ENCODE measurements around the gene RGS3.

RGS3 gene

GRCh38 chr9:113542741-113543140 lies 79.2 kb downstream of the RGS3 start:
- H3K4me3 ChIP-seq (ENCODE audit: low read depth, low read length), result no peak overlapping the region
- no peak for DNase-seq (ENCODE audit: low read depth)
- TF ChIP-seq, protein P1, sequence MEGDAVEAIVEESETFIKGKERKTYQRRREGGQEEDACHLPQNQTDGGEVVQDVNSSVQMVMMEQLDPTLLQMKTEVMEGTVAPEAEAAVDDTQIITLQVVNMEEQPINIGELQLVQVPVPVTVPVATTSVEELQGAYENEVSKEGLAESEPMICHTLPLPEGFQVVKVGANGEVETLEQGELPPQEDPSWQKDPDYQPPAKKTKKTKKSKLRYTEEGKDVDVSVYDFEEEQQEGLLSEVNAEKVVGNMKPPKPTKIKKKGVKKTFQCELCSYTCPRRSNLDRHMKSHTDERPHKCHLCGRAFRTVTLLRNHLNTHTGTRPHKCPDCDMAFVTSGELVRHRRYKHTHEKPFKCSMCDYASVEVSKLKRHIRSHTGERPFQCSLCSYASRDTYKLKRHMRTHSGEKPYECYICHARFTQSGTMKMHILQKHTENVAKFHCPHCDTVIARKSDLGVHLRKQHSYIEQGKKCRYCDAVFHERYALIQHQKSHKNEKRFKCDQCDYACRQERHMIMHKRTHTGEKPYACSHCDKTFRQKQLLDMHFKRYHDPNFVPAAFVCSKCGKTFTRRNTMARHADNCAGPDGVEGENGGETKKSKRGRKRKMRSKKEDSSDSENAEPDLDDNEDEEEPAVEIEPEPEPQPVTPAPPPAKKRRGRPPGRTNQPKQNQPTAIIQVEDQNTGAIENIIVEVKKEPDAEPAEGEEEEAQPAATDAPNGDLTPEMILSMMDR (conservative IDR thresholded peaks at IDR 0.05; ENCODE audit: low read depth, low read length), result no peak

GRCh38 chr9:113543296-113543981 lies 79.9 kb downstream of the RGS3 start:
- DNase-seq (ENCODE audit: low read depth), result no peak
- TF ChIP-seq, protein P1 (conservative IDR thresholded peaks at IDR 0.05; ENCODE audit: low read depth, low read length), result no peak
- H3K4me3 ChIP-seq (ENCODE audit: low read depth, low read length), result no peak overlapping the region

DNA sequence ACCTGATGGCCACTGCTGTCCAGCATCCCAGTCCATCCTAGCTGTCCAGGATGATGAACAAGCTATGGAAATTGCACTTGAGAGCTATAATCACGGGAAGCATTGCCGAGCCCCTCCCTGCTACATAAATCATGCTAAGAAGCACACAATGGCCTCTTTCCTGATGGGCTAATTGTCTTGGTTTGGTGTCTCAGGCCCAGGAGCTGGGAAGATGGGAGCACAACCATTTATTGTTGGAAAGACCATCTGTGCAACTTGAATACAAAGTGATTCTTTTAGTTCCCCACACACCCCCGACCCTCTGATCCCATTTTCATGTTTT lies 80.4 kb downstream of the RGS3 start:
- no peak for DNase-seq (ENCODE audit: low read depth)
- H3K4me3 ChIP-seq (ENCODE audit: low read depth, low read length), result no peak overlapping the region
- TF ChIP-seq, protein P1 (conservative IDR thresholded peaks at IDR 0.05; ENCODE audit: low read depth, low read length), result no peak

DNA sequence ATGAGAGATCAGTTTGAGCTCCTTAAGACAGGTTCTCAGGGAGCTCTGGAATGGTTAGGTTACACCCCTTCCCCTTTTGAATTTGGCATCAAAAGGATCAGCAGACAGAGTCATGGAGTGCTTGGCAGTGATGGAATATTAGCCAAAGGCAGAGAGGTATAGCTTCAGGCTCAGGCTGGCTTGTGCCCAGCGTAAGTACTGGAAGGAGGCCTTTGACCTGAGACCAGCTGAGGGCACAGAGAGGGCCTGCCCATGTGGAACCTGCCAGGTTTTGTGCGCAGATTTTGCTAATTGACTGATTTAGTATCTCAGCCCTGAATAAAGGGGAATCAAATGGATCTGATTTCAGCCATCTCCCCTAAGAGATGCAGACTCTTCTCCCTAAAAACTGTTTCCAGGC lies 81.5 kb downstream of the RGS3 start:
- no peak for DNase-seq (ENCODE audit: low read depth)
- TF ChIP-seq, protein P1 (conservative IDR thresholded peaks at IDR 0.05; ENCODE audit: low read depth, low read length), result no peak
- H3K4me3 ChIP-seq (ENCODE audit: low read depth, low read length), result no peak overlapping the region

DNA sequence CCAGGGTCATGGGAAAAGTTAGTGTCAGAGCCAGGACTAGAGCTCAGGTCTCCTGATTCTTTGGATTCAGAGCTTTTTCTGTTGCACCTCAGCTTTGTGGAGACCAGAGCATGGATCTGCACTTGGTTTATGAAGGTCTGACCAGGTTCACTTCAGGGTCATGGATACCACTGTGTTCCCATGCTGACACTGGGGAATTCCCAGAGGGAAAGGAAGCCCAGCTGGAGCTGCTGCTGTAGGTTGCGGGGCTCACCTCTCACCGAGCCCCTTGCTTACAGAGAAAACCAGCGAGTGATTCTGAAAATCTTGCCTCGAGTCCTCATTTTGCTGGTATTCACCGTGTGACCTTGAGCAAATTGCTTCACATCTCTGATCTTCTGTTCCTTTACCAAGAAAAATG lies 83.0 kb downstream of the RGS3 start:
- TF ChIP-seq, protein P1 (conservative IDR thresholded peaks at IDR 0.05; ENCODE audit: low read depth, low read length), result no peak
- no peak overlapping the region for H3K4me3 ChIP-seq (ENCODE audit: low read depth, low read length)
- DNase-seq (ENCODE audit: low read depth), result peak; percentile 21

DNA sequence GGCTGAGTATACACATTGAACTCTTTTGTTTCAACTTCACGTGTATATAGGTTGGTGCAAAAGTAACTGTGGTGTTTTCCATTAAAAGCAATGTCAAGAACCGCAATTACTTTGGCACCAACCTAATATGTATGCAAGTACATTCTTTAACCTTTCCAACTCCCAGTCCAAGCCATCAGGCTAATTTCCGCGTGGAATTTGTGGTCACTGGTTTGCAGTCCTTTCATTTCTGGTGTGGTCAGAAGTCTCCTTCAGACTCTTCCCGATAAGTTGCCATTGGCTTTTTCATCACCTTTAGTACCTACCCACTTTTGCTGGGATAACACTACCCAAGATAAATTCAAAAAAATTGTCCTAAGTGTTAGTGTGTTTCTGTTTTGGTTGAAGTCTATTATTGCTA lies 84.0 kb downstream of the RGS3 start:
- TF ChIP-seq, protein P1 (conservative IDR thresholded peaks at IDR 0.05; ENCODE audit: low read depth, low read length), result no peak
- no peak for DNase-seq (ENCODE audit: low read depth)
- H3K4me3 ChIP-seq (ENCODE audit: low read depth, low read length), result no peak overlapping the region

All from choroid plexus epithelial cell (primary cell).